ENCODE results near the gene KIAA2012.
A peak's percentile ranks its signal among the peaks of the same experiment; 100 is the strongest.
"Not testable (repeated sequence)": the region's sequence is repeated elsewhere in the genome, so short reads cannot be mapped to it uniquely, and the experiment has no call there.

The KIAA2012 gene

DNA sequence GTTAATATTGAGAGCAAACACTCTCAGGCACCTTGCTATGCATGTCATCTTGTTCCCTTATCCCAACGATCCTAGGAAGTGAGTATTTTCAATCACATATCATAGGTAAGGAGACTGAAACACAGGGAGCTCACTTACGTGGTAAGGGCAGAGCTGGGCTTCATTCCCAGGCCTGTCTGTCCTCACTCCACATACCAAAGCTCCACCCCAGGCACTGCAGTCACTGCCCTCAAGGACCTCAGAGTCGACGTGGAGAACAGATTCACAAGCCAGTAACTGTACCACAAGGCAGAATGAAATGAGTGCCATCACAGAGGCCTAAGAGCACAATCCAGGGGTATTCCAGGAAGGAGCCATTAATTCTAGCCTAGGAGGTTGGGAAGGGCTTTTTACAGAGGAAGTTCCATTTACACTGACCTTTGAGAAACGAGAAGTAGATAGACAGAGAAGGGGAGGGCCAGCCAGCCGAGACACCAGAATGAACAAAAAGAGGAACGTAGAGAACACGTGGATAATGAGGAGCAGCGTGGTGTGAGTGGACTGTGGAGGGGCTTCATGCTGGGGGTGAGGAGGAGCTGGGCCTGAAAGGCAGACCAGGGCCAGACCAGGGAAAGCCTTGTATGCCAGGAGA, 48.6 kb downstream of the KIAA2012 start:
- no peak for DNase-seq

DNA sequence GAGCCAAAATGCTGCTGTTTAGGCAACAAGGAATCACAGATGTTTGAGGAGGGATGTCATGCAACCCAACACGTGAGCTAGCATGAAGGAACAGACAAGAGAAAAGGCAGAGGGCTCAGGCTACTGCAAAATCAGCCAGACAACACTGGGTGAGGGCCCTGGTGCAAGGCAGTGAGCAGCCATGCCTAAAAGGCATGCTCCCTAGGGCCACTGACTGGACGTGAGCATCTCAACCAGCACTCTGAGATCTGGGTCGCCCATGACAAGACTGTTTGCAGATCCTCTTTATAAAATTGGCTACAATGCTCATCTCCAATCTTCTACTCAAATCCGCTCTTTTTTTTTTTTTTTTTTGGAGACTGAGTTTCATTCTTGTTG, 49.1 kb downstream of the KIAA2012 start:
- no peak for DNase-seq

DNA sequence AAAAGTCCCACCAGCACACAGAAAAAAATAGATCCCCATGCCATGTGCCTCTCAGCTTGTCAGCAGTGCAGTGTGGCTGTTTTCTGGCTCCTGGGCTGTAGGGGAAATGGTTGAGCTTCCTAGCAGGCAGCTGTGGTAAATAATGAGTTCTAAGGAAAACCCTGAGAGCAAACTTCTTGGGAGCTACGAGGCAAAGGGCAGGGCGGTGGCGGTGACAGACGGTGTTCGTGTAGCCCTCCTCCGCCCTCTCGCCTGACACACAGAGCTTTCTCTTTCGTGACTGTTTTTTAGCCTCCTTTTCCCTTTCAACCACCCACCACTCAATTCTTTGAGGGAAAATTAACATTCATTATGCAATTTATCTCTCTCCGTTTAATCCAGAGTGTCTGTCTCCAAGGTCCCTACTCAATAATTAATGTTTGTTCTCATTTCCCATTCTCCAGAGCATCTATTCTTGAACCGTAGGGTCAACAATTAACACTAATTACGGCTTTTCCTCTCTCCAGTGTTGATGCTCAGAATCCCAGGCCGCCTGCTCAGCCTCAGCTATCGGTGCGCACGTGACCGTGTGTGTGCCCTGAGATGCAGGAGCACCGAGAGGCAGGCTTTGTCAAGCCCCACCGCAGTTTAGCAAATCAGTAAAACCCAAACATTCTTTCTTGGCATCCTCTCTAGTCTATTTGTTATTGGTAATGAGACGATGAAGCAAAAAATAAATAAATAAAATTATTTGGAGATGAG, 50.1 kb downstream of the KIAA2012 start:
- peak; percentile 91 for DNase-seq

DNA sequence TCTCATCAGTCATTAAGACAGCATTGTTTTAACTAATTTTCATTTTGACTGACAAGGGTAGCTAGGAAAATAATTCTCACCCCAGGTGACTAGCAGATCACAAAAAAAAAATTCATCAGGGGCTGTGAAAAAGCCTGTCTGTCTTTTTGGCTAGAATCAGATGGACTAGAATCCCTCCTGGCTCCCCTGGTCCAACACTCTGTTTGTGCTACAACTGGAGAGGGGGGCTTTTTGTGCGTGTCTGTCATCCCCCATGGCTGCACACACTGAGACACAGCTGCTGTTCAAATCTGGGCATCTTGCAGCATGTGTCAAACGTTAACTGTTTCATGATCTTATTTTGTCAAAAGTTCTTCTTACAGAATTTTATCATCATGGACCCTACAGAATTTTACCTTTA, 51.2 kb downstream of the KIAA2012 start:
- no peak for DNase-seq

DNA sequence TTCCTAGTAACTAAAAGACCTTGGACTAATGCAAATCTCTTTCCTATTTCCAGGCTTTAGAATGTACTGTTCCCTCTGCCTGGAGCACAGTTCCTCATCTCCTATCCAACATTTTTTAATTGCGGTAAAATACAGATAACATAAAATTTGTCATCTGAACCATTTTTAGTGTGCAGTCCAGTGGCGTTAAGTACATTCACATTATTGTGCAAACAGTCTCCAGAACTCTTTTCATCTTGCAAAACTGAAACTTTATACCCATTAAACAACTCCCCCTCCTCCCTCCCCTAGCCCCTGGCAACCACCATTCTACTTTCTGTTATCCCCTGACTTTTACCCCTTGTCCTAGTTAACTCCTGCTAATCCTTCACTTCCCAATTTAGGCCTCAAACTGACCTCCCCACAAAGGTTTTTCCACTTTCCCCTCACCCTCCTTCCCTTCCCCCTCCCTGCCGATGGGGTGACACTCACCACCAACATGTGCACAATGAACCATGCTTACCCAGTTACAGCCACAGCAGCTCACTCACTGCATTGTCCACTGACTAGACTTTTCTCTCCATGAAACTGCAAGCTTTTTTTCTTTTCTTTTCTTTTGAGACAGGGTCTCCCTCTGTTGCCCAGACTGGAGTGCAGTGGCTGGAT, 54.8 kb downstream of the KIAA2012 start:
- DNase-seq = no peak

DNA sequence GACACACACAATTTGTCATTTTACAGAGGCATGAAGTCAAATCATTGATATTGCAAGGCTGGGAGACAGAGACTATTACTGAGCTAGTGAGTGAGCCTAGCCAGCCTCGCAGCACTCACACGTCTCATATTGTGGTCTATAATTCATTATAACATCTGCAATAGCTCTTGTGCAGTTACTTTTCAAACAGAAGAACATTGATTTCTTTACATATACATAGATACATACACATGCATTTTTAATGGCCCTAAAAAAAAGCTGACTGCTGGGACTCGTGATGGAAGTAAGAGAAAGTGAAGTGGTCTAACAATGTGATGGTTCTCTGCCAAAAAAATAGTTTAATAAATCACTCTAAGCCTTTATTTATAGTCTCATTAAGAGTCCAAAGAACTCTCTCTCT, 56.8 kb downstream of the KIAA2012 start:
- DNase-seq = no peak

DNA sequence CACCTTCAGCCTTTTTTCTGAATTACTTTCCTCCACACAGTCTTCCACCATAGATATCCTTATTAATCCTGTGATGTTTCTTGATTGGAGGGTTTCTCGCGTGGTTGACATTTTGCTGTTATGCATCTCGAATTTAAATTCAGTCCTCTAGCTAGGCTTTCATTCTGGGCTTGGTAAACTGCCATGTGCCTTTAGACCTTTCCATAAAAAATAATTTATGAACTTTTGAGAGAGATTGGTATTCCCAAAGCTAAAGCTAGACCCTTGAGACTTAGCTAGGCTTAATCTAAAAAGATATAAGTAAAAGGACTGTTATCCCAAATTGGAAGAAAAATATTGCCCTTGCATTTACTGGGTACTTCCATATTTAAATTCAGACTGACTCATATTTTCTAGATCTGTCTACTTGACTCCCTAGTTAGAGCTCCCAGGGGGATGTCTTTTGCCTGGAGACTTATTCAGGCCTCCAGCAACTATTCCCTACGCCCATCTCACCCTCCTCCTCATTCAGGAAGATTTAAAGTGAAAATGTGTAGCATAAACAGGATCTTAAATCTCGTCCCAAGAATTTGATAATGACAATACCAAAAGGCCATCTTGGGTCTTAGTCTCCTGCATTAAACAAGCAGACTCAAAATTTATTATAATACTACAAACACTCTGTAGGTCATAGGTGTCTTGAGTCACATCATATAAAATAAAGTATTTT, 60.3 kb downstream of the KIAA2012 start:
- no peak for DNase-seq

DNA sequence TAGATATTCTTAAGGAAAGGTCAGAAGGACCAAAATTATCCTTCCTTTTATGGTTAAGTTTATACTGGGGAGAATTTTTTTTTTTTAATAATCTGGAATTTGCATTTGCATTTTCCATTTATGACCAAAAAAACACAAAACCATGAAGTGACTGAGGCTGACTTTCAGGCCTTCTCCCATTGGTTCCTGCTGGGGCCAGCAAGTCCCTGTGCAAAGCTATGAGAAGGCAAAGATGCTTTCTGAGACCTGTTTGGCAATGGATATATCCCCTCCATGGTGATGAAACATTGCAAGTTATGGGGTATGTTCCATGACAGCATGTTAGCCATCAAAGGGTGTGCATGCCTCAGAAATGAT, 60.8 kb downstream of the KIAA2012 start:
- DNase-seq = no peak

DNA sequence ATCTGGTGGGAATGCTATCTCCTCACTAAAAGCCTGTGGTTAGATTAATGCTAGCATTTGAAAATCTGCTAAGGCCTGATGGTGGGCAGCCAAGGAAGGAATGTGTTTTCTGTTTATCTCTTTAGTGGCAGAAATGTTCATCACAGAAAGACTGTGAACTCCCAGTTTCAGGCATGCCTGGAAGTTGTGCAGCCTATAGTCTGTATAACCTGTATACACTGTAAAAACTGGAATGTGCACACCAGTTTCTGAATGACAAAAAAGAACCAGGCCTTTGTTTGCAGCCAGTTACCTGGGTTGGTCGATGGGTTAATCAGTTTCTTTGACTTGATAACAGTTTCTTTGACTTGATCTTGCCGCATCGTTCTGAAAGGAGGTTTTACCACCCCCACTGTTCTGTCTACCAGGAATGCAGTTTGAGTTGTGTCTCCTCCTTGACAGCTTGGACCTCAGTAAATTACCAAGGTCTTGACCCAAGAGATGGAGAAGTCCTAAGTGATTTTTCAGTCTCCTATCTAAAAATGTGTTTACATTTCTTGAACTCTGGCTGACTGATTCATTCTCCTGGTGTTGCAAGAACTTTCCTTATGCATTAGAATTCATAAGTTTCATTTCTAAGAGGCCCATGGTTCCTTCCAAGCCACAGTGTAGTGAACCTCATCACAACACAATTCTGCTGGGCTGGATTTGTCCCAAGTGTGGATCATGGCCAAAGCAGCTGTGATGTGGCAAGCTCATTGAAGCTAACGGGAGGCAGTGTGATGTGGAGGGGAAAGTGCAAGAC, 62.2 kb downstream of the KIAA2012 start:
- no peak for DNase-seq

DNA sequence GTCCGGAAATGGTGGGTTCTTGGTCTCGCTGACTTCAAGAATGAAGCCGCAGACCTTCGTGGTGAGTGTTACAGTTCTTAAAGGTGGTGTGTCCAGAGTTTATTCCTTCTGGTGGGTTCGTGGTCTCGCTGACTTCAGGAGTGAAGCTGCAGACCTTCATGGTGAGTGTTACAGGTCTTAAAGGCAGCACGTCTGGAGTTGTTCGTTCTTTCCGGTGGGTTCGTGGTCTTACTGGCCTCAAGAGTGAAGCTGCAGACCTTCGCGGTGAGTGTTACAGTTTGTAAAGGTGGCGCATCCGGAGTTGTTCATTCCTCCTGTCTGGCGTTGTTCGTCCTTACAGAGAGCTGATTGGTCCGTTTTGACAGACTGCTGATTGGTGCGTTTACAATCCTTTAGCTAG, 63.0 kb downstream of the KIAA2012 start:
- not testable (repeated sequence) for DNase-seq

DNA sequence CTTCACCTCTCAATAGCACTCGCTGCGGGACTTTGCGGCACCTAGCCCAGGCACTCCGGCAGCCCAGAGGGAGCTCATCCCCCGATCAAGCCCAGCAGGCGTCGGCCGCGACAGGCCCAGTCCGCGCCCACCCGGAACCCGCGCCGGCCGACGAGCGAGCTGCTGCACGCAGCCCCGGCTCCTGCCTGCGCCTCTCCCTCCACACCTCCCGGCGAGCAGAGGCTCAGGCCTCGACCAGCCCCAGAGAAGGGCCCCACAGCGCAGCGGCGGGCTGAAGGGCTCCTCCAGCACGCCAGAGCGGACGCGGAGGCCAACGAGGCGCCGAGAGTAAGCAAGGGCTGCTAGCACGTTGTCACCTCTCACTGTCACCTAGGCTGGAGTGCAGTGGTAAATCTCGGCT, 63.5 kb downstream of the KIAA2012 start:
- DNase-seq = no peak

DNA sequence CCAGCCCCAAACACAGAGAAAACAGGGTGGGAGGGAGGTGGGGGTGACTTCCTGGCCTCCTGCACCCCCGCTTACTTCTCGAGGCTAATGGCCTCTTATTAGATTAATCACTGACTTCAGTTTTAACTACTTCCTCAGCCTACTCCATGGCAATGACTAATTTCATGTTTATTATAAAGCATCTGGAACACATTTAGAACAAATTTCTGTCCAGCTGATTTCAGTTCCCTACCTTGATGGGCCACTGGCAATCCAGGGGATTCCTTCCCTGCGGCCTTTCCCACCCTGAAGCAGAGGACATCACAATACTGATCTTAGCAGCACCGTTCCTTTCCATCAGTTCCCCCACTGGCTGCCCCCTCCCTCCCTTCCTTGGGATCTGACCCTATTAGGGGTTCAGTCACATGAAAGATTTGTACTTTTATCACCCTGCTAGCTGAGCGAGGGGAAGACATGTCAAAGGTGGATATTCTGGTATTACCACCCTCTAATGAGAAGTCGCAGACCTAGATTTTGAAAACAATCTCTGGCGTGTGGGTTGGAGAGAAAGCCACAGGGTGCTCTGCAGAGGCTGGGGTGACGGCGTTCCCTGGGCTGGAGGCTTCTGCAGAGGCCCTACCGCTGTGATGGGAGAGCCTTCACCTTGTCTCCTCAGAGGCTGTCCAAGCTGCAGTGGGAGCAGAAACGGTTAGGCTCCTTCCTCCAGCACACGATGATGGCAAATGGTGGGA, 67.6 kb downstream of the KIAA2012 start:
- DNase-seq = no peak

DNA sequence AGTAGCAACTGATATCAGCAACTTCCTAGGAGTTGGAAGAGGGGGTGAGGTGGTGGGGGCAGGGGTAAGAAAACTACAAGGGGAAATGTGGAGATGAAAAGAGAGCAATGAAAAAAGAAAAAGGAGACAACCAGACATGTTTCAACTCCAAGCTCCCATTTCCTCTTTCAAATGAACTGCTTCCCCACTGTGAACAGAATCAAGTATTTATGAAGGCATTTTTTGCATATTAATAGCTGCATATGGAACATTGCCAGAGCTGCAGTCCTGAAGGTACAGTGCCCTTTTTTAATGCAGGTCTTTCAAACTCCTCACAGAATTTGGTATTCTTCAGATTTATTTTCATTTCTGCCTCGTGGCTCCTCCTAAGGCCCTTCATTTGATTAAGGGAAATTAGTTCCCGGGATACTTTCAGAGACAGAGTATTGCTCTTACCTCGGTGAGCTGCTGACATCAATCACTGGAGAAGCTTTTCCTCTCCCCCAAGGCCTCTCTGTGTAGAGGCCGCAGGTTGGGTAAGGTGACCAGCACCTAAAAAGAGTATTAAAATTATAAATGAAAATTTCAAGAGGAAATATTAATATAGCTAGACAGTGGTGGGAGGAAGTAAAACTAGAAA, 68.4 kb downstream of the KIAA2012 start:
- DNase-seq = no peak

DNA sequence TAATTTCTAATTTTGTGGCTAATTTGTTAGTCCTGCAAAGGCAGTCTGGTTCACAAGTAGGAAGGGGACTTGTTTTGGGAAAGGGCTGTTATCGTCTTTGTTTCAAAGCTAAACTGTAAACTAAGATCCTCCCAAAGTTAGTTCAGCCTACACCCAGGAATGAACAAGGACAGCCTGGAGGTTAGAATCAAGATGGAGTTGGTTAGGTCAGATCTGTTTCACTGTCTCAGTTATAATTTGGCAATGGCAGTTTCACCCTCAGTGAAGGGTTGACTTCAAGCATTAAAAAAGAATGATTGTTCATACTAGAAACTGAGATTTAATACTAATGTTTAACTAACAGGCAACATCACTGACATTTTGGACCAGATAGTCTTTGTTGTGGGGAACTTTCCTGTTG, 69.5 kb downstream of the KIAA2012 start:
- no peak for DNase-seq

DNA sequence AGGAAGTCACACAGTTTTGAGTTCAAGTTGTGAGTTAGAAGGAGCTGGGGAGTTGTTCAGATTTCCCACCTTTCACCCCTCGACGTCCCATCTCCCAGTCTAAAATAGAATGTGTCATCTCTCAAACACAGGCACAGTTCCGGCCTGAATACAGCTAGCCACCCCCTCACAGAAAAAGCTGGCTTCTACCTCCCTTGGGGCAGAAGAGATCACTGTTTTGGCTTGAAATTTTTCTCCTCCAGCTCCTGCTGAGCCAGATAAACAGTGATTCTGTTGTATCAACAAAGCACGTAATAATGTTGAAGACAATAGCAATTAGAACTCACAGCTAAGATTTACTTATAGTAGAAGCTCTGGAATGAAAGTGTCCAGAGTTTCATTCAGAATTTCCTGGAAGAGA, 74.7 kb downstream of the KIAA2012 start:
- no peak for DNase-seq

DNA sequence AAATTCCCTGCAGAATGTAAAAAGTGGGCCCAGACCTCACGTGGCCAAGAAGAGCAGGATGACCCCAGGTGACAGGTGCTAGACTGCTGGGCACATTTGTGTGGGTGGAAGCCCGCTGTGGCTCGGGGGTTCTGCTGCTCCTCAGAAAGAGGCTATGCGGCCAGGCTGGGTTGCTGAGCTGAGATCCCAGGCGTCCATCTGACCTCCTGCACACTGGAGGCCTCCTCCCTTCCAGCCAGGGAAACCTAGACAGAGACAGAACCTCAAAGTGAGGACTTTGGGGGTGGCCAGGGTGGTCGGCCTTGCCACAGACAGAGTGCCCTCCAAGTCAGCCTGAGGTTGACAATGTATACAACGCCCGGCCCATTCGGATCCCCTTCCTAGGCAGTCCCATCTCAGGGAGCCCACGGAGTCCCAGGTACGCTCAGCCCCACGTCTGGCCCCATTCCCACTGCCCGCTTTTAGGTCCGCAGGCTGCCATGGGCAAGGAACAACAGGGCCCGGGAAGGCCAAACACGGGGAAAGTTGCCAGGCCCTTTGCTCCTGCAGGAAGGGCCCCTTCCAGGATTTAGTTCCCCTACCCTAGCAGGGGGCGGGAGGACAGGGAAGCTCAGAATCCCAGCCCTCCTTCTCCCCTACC, 75.6 kb downstream of the KIAA2012 start:
- DNase-seq = no peak

DNA sequence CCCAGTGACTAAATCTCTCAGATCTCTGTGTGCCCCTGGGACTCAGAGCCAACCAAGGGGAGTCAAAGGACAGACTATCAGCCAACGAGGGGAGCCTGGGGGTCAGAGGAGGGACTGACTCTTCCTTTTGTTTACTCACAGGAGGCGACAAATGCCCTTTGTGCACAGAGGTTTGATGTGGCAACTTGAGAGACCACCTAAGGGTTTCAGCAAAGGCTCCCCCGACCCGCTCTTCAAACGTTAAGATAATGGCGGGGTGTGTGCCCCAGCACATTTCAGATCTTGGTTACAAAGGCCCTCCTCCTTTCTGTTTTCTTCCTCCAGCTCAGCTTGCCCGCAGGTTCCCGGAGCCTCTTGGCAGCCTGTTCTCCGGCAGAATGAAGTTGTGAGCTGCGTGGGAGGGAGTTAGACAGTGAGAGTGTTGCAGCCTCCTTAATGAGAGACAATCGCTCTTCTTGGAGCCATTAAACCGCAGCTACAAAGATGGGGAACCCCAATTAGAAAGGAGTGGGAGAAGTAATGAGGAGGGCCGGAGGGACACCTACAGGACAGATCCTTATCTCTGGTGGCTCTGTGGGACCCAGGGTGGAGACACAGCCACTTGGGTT, 76.2 kb downstream of the KIAA2012 start:
- DNase-seq = no peak

DNA sequence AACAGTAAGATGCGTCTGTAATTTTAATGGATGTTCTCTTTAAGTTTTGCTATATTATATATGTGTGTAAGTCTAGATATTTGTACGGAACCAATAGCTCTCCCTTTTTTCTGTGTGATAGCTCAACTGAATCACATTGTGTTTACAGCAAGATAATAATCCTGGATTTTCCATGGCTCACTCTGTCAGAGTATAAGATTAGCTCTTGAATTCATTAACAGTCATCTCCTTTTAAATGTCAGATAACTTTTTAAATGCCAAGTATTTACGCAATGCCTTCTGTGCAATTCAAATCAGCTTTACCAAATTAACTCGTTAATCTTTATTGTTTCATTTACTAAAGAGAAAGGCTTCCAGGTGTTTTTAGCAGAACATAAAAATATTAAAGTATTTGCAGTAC, 76.9 kb downstream of the KIAA2012 start:
- DNase-seq = no peak

DNA sequence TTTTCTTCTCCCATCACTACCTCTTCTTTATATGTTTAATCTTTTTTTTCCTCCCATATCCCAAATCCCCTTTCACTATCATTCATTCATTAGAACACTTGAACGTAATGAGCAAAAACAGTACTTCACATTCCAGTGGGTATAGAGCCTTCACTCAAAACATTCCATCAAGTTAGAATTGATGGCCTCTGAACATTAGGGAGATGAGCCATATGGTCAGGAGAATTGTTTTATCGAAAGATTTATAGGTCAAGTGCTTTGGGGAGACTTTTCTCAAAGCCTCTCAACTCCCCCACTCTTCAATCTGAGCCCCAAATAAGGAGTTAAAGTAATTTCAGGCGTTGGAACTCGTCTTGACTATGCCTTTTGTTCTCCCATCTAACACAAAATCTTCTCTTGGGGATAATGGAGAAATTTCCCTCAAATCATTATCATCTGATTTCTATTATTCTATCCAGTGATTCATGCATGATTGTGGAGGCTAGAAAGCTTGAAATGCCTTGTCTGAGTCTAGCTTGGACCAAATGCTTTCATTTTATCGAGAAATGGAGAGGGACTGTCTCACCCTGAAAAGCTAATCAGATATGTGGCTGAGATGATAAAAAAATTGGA, 79.2 kb downstream of the KIAA2012 start:
- no peak for DNase-seq

DNA sequence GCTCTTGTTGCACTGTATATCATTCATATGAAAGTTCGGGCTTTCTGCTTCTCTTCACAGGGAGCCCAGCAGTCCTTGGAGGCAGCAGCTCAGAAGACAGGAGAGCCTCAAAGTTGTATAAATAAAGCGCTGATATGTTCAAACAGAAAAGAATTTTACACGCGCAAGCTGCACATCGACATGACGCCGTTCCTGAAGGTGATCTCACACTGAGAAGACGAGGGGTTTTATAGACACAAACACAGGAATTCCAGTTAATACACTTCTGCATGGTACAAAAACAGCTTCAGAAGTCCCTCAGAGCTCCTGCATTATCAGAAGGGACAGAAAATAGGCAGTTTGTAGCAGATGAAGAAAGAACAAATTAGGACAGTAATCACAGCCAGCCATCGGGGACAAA, 81.6 kb downstream of the KIAA2012 start:
- DNase-seq = no peak

Data from NCI-H748 treated with DMSO at 0.1 percent for 48 hours (cell line).